GM12872 (cell line): ENCODE data around the gene AGBL4.

Source experiments
- TF ChIP-seq, protein P1 (sequence below): IDR thresholded peaks from 3 replicates; pipeline ENCODE4 v1.5.1; 2011; ENCODE audit warnings: low read depth, mild to moderate bottlenecking, low read length, moderate library complexity; ENCODE audit not compliant: insufficient read depth

AGBL4 gene

GRCh38 chr1:49677706-49678105 lies 346.0 kb downstream of the AGBL4 start:
- TF ChIP-seq, protein P1, sequence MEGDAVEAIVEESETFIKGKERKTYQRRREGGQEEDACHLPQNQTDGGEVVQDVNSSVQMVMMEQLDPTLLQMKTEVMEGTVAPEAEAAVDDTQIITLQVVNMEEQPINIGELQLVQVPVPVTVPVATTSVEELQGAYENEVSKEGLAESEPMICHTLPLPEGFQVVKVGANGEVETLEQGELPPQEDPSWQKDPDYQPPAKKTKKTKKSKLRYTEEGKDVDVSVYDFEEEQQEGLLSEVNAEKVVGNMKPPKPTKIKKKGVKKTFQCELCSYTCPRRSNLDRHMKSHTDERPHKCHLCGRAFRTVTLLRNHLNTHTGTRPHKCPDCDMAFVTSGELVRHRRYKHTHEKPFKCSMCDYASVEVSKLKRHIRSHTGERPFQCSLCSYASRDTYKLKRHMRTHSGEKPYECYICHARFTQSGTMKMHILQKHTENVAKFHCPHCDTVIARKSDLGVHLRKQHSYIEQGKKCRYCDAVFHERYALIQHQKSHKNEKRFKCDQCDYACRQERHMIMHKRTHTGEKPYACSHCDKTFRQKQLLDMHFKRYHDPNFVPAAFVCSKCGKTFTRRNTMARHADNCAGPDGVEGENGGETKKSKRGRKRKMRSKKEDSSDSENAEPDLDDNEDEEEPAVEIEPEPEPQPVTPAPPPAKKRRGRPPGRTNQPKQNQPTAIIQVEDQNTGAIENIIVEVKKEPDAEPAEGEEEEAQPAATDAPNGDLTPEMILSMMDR = no peak

GRCh38 chr1:49651136-49651535 lies 372.6 kb downstream of the AGBL4 start:
- TF ChIP-seq, protein P1 = no peak

DNA sequence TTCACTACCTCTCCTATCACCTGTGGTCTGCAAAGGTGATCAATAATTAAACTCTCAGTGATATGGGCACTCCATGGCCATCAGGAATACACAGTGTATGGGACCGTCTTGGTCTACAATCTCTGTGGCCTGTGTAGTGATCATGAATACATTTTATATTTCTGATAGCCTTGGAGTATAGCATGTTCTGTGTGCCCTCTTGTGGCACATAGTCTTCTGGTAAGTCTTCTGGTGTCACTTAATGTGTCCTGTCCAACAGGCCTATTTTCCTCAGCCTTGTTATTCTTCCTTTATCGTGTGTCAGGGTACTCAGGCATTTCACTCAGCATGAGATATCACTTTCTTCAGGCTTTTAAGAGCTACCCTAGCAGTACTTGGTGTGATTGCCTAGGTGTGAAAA lies 393.6 kb downstream of the AGBL4 start:
- TF ChIP-seq, protein P1 = no peak

DNA sequence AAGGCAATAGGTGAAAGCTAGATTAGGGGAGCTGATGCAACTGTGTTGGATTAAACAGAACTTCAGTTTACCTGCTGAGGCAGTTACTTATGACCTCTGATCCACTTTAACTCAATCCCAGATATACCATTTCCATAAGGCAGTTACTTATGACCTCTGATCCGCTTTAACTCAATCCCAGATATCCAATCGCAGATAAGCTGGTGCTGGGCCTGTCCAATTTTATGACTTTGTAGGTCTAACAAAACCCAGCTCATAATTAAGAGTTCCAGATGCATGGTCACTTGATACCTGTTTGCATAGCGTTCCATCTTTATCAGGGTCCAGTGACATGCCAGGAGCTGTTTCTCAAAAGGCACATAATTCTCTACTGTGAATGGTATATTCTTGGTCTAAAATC lies 396.0 kb downstream of the AGBL4 start:
- TF ChIP-seq, protein P1 = no peak

- TF ChIP-seq, protein P1 = no peak
Observed at GRCh38 chr1:49626472-49626871, 397.3 kb downstream of the AGBL4 start.

DNA sequence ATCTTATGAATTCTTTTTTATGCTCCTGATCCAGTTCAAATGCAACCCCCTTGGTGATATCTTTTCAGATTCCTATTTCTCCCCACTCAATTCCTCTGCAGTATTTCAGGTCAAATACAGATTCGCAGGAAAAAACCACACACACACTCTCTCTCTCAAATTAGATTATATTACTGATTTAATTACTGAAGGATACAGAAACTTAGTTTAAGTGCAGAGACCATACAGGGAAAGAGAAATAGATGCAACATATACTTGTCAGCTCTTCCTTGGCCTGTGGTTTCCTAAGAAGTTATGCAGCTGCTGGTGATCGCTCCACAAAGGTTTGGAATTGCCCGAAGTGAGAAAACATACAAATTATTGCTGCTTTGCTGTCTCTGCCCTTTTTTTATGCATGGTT lies 400.9 kb downstream of the AGBL4 start:
- TF ChIP-seq, protein P1 = no peak

DNA sequence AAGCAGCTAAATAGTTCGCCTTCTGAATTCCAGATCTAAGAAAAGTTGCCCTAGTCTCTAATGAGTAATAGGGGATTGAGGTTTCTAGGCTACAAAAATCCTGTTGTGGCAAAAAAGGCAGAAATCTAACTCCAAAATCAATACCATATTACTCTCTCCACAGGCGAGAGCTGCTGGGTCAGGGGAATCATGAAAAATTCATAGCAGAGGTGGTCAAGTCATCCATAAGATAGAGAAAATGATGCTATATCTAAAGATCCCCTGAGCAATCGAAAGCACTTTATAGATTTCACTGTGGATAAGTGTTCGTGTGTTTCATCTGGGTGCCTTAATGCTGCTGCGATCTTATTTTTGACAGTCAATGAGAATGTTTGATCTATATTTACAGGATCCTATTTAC lies 417.7 kb downstream of the AGBL4 start:
- TF ChIP-seq, protein P1 = no peak

GRCh38 chr1:49597436-49597835 lies 426.3 kb downstream of the AGBL4 start:
- TF ChIP-seq, protein P1 = no peak
